HCT116 (cell line): ENCODE results near the gene IL17RE. TPM values are rescaled to one million over a fixed set of nuclear protein-coding genes. Genes with fewer than 3 reads are reported as not detected.
A peak's percentile ranks its signal among the peaks of the same experiment; 100 is the strongest.

ENCODE experiments used
- ATAC-seq: fragments of 200-7000 bp; cut with Tn5 transposase; 2 replicates; pipeline ENCODE4 v1.9.1; 2020; ENCODE audit warnings: mild to moderate bottlenecking, moderate library complexity
- BruUV-seq: library from RNA; stranded (reverse); fragments of 400-500 nt; replicated peaks from 2 replicates; lab custom pipeline; 2021; lab: Mats Ljungman, UMichigan
- CTCF ChIA-PET: fragments of 300-600 bp; sonication (Branson Sonifier 250); formaldehyde crosslinking; loops from one replicate; lab custom pipeline; 2021; ENCODE audit warnings: antibody characterized with exemption; lab: Charles Lee
- POLR2A ChIA-PET: fragments of 300-600, 350-600 bp; sonication (Branson Sonifier 250); formaldehyde crosslinking; loops from one replicate; lab custom pipeline; 2021; ENCODE audit warnings: antibody characterized with exemption; lab: Charles Lee
- RAD21 ChIA-PET, 2 experiments: fragments of 300-600 bp; sonication (Branson Sonifier 250); formaldehyde crosslinking; loops; one replicate each; lab custom pipeline; 2023; ENCODE audit warnings: low total read pairs in 2 of 2; ENCODE audit not compliant: uncharacterized antibody in 2 of 2, unreplicated experiment in 2 of 2, low non-redundant PET in 1 of 2; lab: Charles Lee
- DNase-seq: peaks from one replicate; pipeline ENCODE4 v3.0.0-alpha.2; 2010; ENCODE audit warnings: low read depth, low spot score
- H2AFZ ChIP-seq: fragments of 200-600 bp; shearing (Covaris generic), sonication (generic); 2 replicates; pipeline ENCODE4 v1.6.1; 2017; ENCODE audit warnings: low read depth, mixed run types, mixed read lengths, antibody characterized with exemption, low read length; ENCODE audit not compliant: poor library complexity, severe bottlenecking
- H3K27ac ChIP-seq: 2 replicates; pipeline ENCODE4 v1.5.1; 2012; ENCODE audit warnings: low read depth, low read length
- H3K27me3 ChIP-seq: fragments of 200-600 bp; sonication (generic); 2 replicates; pipeline ENCODE4 v1.6.1; 2016; ENCODE audit warnings: mixed run types, low read length, mixed read lengths; ENCODE audit not compliant: insufficient read depth
- H3K36me3 ChIP-seq, 2 experiments: fragments of 200-500 bp in 1 of 2; fragments of 200-600 bp in 1 of 2; sonication (Bioruptor generic) in 1 of 2; sonication (generic) in 1 of 2; 2 replicates each; pipeline versions ENCODE4 v1.5.1 to v1.6.1; 2014 to 2016; ENCODE audit warnings: low read length in 2 of 2, inconsistent platforms in 1 of 2, mixed read lengths in 1 of 2, mixed run types in 1 of 2; ENCODE audit not compliant: insufficient read depth in 2 of 2, control insufficient read depth in 1 of 2
- H3K4me1 ChIP-seq, 2 experiments: fragments of 200-600 bp in 1 of 2; sonication (generic) in 1 of 2; 2 replicates each; pipeline versions ENCODE4 v1.5.1 to v1.6.1; 2012 to 2017; ENCODE audit warnings: low read length in 2 of 2, inconsistent platforms in 1 of 2, mild to moderate bottlenecking in 1 of 2, mixed read lengths in 1 of 2, mixed run types in 1 of 2, moderate library complexity in 1 of 2; ENCODE audit not compliant: insufficient read depth in 2 of 2, control insufficient read depth in 1 of 2
- H3K4me2 ChIP-seq: fragments of 200-600 bp; sonication (generic); 2 replicates; pipeline ENCODE4 v1.6.1; 2017; ENCODE audit warnings: mixed run types, low read length, mixed read lengths
- H3K4me3 ChIP-seq, 2 experiments: fragments of 200-600 bp in 1 of 2; sonication (generic) in 1 of 2; replicated peaks in 1 of 2; 2 replicates each; pipeline ENCODE4 v1.5.1; 2011 to 2016; ENCODE audit warnings: low read length in 2 of 2, control low read depth in 1 of 2, low read depth in 1 of 2, mild to moderate bottlenecking in 1 of 2, mixed read lengths in 1 of 2, mixed run types in 1 of 2
- H3K79me2 ChIP-seq: fragments of 200-600 bp; sonication (generic); 2 replicates; pipeline ENCODE4 v1.6.1; 2017; ENCODE audit warnings: mild to moderate bottlenecking, mixed run types, low read length, moderate library complexity, mixed read lengths; ENCODE audit not compliant: insufficient read depth
- H3K9ac ChIP-seq: fragments of 200-600 bp; sonication (generic); 2 replicates; pipeline ENCODE4 v1.6.1; 2016; ENCODE audit warnings: low read length, mixed read lengths
- H3K9me2 ChIP-seq: fragments of 200-600 bp; sonication (generic), shearing (Covaris generic); 2 replicates; pipeline ENCODE4 v1.6.1; 2017; ENCODE audit warnings: mixed run types, mild to moderate bottlenecking, moderate library complexity; ENCODE audit not compliant: insufficient read depth
- H3K9me3 ChIP-seq, 2 experiments: fragments of 200-500 bp in 1 of 2; fragments of 200-600 bp in 1 of 2; sonication (Bioruptor generic) in 1 of 2; sonication (generic) in 1 of 2; 2 replicates each; pipeline ENCODE4 v1.6.1; 2014 to 2017; ENCODE audit warnings: low read length in 2 of 2, mixed read lengths in 2 of 2, inconsistent platforms in 1 of 2, low read depth in 1 of 2, mild to moderate bottlenecking in 1 of 2, mixed run types in 1 of 2, moderate library complexity in 1 of 2; ENCODE audit not compliant: control insufficient read depth in 1 of 2, insufficient read depth in 1 of 2
- H4K20me1 ChIP-seq: fragments of 200-600 bp; sonication (generic), shearing (Covaris generic); 2 replicates; pipeline ENCODE4 v1.6.1; 2017; ENCODE audit warnings: mixed run types, mild to moderate bottlenecking, moderate library complexity; ENCODE audit not compliant: insufficient read depth
- CBX3 ChIP-seq: IDR thresholded peaks from 2 replicates; pipeline ENCODE4 v1.6.1; 2012; ENCODE audit warnings: low read depth
- CEBPB ChIP-seq: IDR thresholded peaks from 2 replicates; pipeline ENCODE4 v1.6.1; 2012; ENCODE audit warnings: low read depth
- CTCF ChIP-seq, 3 experiments: fragments of 200-600 bp in 1 of 3; sonication (generic) in 1 of 3; IDR thresholded peaks in 2 of 3; conservative IDR thresholded peaks in 1 of 3; 2 replicates each; pipeline ENCODE4 v1.5.1; 2012 to 2017; ENCODE audit warnings: low read depth in 2 of 3, low read length in 2 of 3, antibody characterized with exemption in 1 of 3, borderline replicate concordance in 1 of 3, control low read depth in 1 of 3, mild to moderate bottlenecking in 1 of 3, mixed read lengths in 1 of 3, mixed run types in 1 of 3, moderate library complexity in 1 of 3; ENCODE audit not compliant: insufficient read depth in 1 of 3
- EGR1 ChIP-seq: IDR thresholded peaks from 2 replicates; pipeline ENCODE4 v1.6.1; 2012; ENCODE audit warnings: low read depth
- ELF1 ChIP-seq: IDR thresholded peaks from 2 replicates; pipeline ENCODE4 v1.6.1; 2012; ENCODE audit warnings: low read depth, borderline replicate concordance
- EZH2 ChIP-seq: fragments of 200-600 bp; sonication (generic); IDR thresholded peaks from 2 replicates; pipeline ENCODE4 v1.6.1; 2017; ENCODE audit warnings: antibody characterized with exemption, mixed run types
- FOSL1 ChIP-seq: IDR thresholded peaks from 2 replicates; pipeline ENCODE4 v1.6.1; 2012; ENCODE audit warnings: low read depth
- JUND ChIP-seq: IDR thresholded peaks from 2 replicates; pipeline ENCODE4 v1.6.1; 2012
- MAX ChIP-seq: IDR thresholded peaks from 2 replicates; pipeline ENCODE4 v1.6.1; 2012
- POLR2A ChIP-seq: IDR thresholded peaks from 2 replicates; pipeline ENCODE4 v1.7.0; 2011; ENCODE audit warnings: borderline replicate concordance; ENCODE audit not compliant: insufficient read depth, insufficient read length; ENCODE audit errors: extremely low read depth
- POLR2AphosphoS5 ChIP-seq: IDR thresholded peaks from 2 replicates; pipeline ENCODE4 v1.6.1; 2011; ENCODE audit warnings: mild to moderate bottlenecking, low read depth, low read length, moderate library complexity
- RAD21 ChIP-seq: IDR thresholded peaks from 2 replicates; pipeline ENCODE4 v1.6.1; 2012; ENCODE audit warnings: low read depth, mild to moderate bottlenecking
- REST ChIP-seq: IDR thresholded peaks from 2 replicates; pipeline ENCODE4 v1.6.1; 2012; ENCODE audit warnings: low read depth
- SIN3A ChIP-seq: IDR thresholded peaks from 2 replicates; pipeline ENCODE4 v1.6.1; 2012; ENCODE audit warnings: low read depth
- SP1 ChIP-seq: IDR thresholded peaks from 2 replicates; pipeline ENCODE4 v1.6.1; 2012; ENCODE audit warnings: low read depth
- SRF ChIP-seq: IDR thresholded peaks from 2 replicates; pipeline ENCODE4 v1.6.1; 2012; ENCODE audit warnings: low read depth
- TCF7L2 ChIP-seq: IDR thresholded peaks from 2 replicates; pipeline ENCODE4 v1.7.0; 2011; ENCODE audit warnings: borderline replicate concordance, inconsistent platforms; ENCODE audit not compliant: insufficient read depth, insufficient read length; ENCODE audit errors: extremely low read depth
- YY1 ChIP-seq: IDR thresholded peaks from 2 replicates; pipeline ENCODE4 v1.6.1; 2011; ENCODE audit warnings: low read length, low read depth, moderate library complexity, mild to moderate bottlenecking; ENCODE audit not compliant: insufficient replicate concordance; ENCODE audit errors: extremely low read depth
- ZBTB33 ChIP-seq: IDR thresholded peaks from 2 replicates; pipeline ENCODE4 v1.6.1; 2011; ENCODE audit warnings: mild to moderate bottlenecking, low read length, moderate library complexity; ENCODE audit not compliant: insufficient replicate concordance; ENCODE audit errors: extremely low read depth
- intact Hi-C: fragments of 100-400 bp; cut with micrococcal nuclease; formaldehyde crosslinking; loops from 2 replicates; pipeline ENCODE4 v1.10.0; 2022
- total RNA-seq: library from RNA; stranded (reverse); gene quantifications from one replicate; pipeline ENCODE4 v1.2.1, GENCODE V29; 2021; ENCODE audit not compliant: unreplicated experiment

The IL17RE gene
- total RNA-seq, 1 experiment from 2014 or later, result 14.3 TPM

- POLR2A ChIA-PET, result interaction anchor here (1.1 to 2.0 kb wide), 3 partner anchors 11 to 45 kb away, joined by 3 to 6 read pairs (median 6); partner anchors contain the start of gene JAGN1
- Histone ChIP-seq H3K36me3 (peaks cover 0 to 3% of the 10 kb centered on the region in 2 experiments; a peak in 1 of 4 replicates), H3K9ac (0 out of 2 replicates have a peak overlapping the region, but pooled peaks have one; percentile 65), H3K9me2 (no peaks in the 10 kb centered on the region), H4K20me1 (no peaks in the 10 kb centered on the region), H2AFZ (no peak overlapping the region), H3K27me3 (no peaks in the 10 kb centered on the region), H3K27ac (peak overlapping the region; percentile 71; the same call in 1 of the 2 replicates), H3K4me2 (peak overlapping the region; percentile 93), H3K4me1 (peaks cover 17 to 35% of the 10 kb centered on the region in 2 experiments; a peak in 3 of 4 replicates), H3K79me2 (no peaks in the 10 kb centered on the region)
- RAD21 ChIA-PET, result no interaction called here
- BruUV-seq, result no TSS peak
- DNase-seq, result no peak
- intact Hi-C loops, result no loop called here
- TF ChIP-seq EGR1, result no peak
- TF ChIP-seq ZBTB33, result no peak
- TF ChIP-seq TCF7L2, result no peak
- TF ChIP-seq CBX3, result no peak
- no peak for TF ChIP-seq YY1
- TF ChIP-seq CEBPB, result no peak
- no peak for TF ChIP-seq SP1
- TF ChIP-seq REST, result no peak
- no peak for TF ChIP-seq SIN3A
- no peak for TF ChIP-seq POLR2AphosphoS5
- TF ChIP-seq MAX, result no peak
- TF ChIP-seq RAD21, result no peak
- TF ChIP-seq JUND, result no peak
- TF ChIP-seq FOSL1, result no peak
- no peak for TF ChIP-seq CTCF (IDR thresholded peaks at IDR 0.05 in 2 of 3, conservative IDR thresholded peaks at IDR 0.05 in 1 of 3; ENCODE audit: borderline replicate concordance in 1 of 3, insufficient read depth in 1 of 3, low read depth in 2 of 3, low read length in 2 of 3)
- no peak for TF ChIP-seq ELF1
- no peak for TF ChIP-seq SRF
- no peak for TF ChIP-seq POLR2A
- TF ChIP-seq EZH2, result no peak
- TF ChIP-seq, all 23 proteins: peak for 0
- H3K4me3 ChIP-seq, result no peak overlapping the region
- no peaks in the 10 kb centered on the region for H3K9me3 ChIP-seq
- CTCF ChIA-PET, result interaction anchor here (2.1 kb wide), 1 partner anchor 45 kb away, joined by 9 read pairs; no protein-coding TSS in a partner anchor
- ATAC-seq, result no peak; the same call in 1 of the 2 replicates
Measured at GRCh38 chr3:9901967-9902366, 681 bp upstream of the IL17RE start.
